H9 (cell line): ENCODE data around the gene MROH7. TPM values are rescaled to one million over a fixed set of nuclear protein-coding genes. Genes with fewer than 3 reads are reported as not detected.

ENCODE experiments used
- DNase-seq: peaks from one replicate; pipeline ENCODE4 v3.0.0-alpha.2; 2017
- H2AFZ ChIP-seq: one replicate; pipeline ENCODE4 v1.6.1; 2013; ENCODE audit warnings: mild to moderate bottlenecking, low read length, control low read depth, moderate library complexity
- H2AK5ac ChIP-seq: 2 replicates; pipeline ENCODE4 v1.6.1; 2013; ENCODE audit warnings: low read length, control low read depth, mixed read lengths; ENCODE audit not compliant: insufficient read length
- H2BK120ac ChIP-seq: one replicate; pipeline ENCODE4 v1.6.1; 2013; ENCODE audit warnings: low read depth, mild to moderate bottlenecking, low read length, control low read depth, inconsistent platforms; ENCODE audit not compliant: poor library complexity, severe bottlenecking
- H2BK12ac ChIP-seq: 2 replicates; pipeline ENCODE4 v1.6.1; 2013; ENCODE audit warnings: low read length, control low read depth, mixed read lengths, low read depth; ENCODE audit not compliant: insufficient read length
- H2BK15ac ChIP-seq: 2 replicates; pipeline ENCODE4 v1.6.1; 2013; ENCODE audit warnings: low read depth, low read length, control low read depth
- H2BK20ac ChIP-seq: one replicate; pipeline ENCODE4 v1.6.1; 2013; ENCODE audit warnings: low read depth, mild to moderate bottlenecking, low read length, control low read depth, inconsistent platforms; ENCODE audit not compliant: poor library complexity, severe bottlenecking
- H2BK5ac ChIP-seq: 2 replicates; pipeline ENCODE4 v1.6.1; 2013; ENCODE audit warnings: low read length, control low read depth, mixed read lengths; ENCODE audit not compliant: insufficient read length
- H3K14ac ChIP-seq: 2 replicates; pipeline ENCODE4 v1.6.1; 2013; ENCODE audit warnings: low read length, control low read depth; ENCODE audit not compliant: insufficient read depth
- H3K18ac ChIP-seq: 2 replicates; pipeline ENCODE4 v1.6.1; 2013; ENCODE audit warnings: low read depth, mild to moderate bottlenecking, mixed read lengths, low read length, control low read depth; ENCODE audit not compliant: insufficient read length
- H3K23ac ChIP-seq: 2 replicates; pipeline ENCODE4 v1.6.1; 2013; ENCODE audit warnings: low read length, control low read depth, mixed read lengths, low read depth; ENCODE audit not compliant: insufficient read length
- H3K23me2 ChIP-seq: 2 replicates; pipeline ENCODE4 v1.6.1; 2013; ENCODE audit warnings: low read depth, mild to moderate bottlenecking, mixed read lengths, low read length, control low read depth; ENCODE audit not compliant: insufficient read length, poor library complexity, severe bottlenecking
- H3K27ac ChIP-seq: 2 replicates; pipeline ENCODE4 v1.5.1; 2013; ENCODE audit warnings: low read length, control low read depth, mixed read lengths, low read depth; ENCODE audit not compliant: insufficient read length
- H3K27me3 ChIP-seq: 2 replicates; pipeline ENCODE4 v1.6.1; 2013; ENCODE audit warnings: low read length, control low read depth, inconsistent platforms; ENCODE audit not compliant: insufficient read depth
- H3K4ac ChIP-seq: 2 replicates; pipeline ENCODE4 v1.6.1; 2013; ENCODE audit warnings: low read depth, mild to moderate bottlenecking, control low read depth, inconsistent platforms, low read length, moderate library complexity
- H3K4me1 ChIP-seq: 2 replicates; pipeline ENCODE4 v1.6.1; 2013; ENCODE audit warnings: low read length, control low read depth, inconsistent platforms; ENCODE audit not compliant: insufficient read depth
- H3K4me2 ChIP-seq: 2 replicates; pipeline ENCODE4 v1.6.1; 2013; ENCODE audit warnings: low read length, control low read depth, mixed read lengths; ENCODE audit not compliant: insufficient read length, insufficient read depth
- H3K56ac ChIP-seq: 2 replicates; pipeline ENCODE4 v1.6.1; 2013; ENCODE audit warnings: low read depth, mild to moderate bottlenecking, mixed read lengths, low read length, control low read depth; ENCODE audit not compliant: insufficient read length
- H3K79me1 ChIP-seq: 2 replicates; pipeline ENCODE4 v1.6.1; 2013; ENCODE audit warnings: low read depth, mild to moderate bottlenecking, moderate library complexity, low read length, control low read depth, inconsistent platforms; ENCODE audit not compliant: insufficient read depth, poor library complexity, severe bottlenecking
- H3K79me2 ChIP-seq: 2 replicates; pipeline ENCODE4 v1.6.1; 2013; ENCODE audit warnings: low read length, control low read depth, inconsistent platforms; ENCODE audit not compliant: insufficient read depth
- H3K9ac ChIP-seq: 2 replicates; pipeline ENCODE4 v1.6.1; 2013; ENCODE audit warnings: low read length, control low read depth, mixed read lengths; ENCODE audit not compliant: insufficient read length; ENCODE audit errors: extremely low read depth
- H3K9me3 ChIP-seq: one replicate; pipeline ENCODE4 v1.6.1; 2013; ENCODE audit warnings: low read depth, low read length, inconsistent platforms; ENCODE audit not compliant: control insufficient read depth
- H3T11ph ChIP-seq: one replicate; pipeline ENCODE4 v1.6.1; 2013; ENCODE audit warnings: mild to moderate bottlenecking, low read length, control low read depth, inconsistent platforms
- H4K20me1 ChIP-seq: one replicate; pipeline ENCODE4 v1.6.1; 2013; ENCODE audit not compliant: control insufficient read depth, insufficient read length, insufficient read depth
- H4K5ac ChIP-seq: 2 replicates; pipeline ENCODE4 v1.6.1; 2013; ENCODE audit warnings: low read depth, mild to moderate bottlenecking, mixed read lengths, low read length, control low read depth; ENCODE audit not compliant: insufficient read length
- H4K8ac ChIP-seq: replicated peaks from 2 replicates; pipeline ENCODE4 v1.6.1; 2013; ENCODE audit warnings: low read length, control low read depth, mixed read lengths, low read depth; ENCODE audit not compliant: insufficient read length
- H4K91ac ChIP-seq: 2 replicates; pipeline ENCODE4 v1.6.1; 2013; ENCODE audit warnings: low read depth, mild to moderate bottlenecking, moderate library complexity, mixed read lengths, low read length, control low read depth; ENCODE audit not compliant: insufficient read length
- H3K27ac Mint-ChIP-seq, 3 experiments: 2 replicates in 2 of 3; 3 replicates in 1 of 3; pipeline ENCODE4 v1.8.0; 2020 to 2021; ENCODE audit warnings: mixed read lengths in 3 of 3, mild to moderate bottlenecking in 1 of 3, moderate library complexity in 1 of 3
- H3K27me3 Mint-ChIP-seq: 2 replicates; pipeline ENCODE4 v1.8.0; 2021; ENCODE audit warnings: low read depth, mild to moderate bottlenecking, moderate library complexity, mixed read lengths
- H3K36me3 Mint-ChIP-seq, 3 experiments: 2 replicates in 2 of 3; 3 replicates in 1 of 3; pipeline ENCODE4 v1.8.0; 2020 to 2021; ENCODE audit warnings: low read depth in 3 of 3, mixed read lengths in 3 of 3; ENCODE audit not compliant: insufficient read depth in 1 of 3
- H3K4me1 Mint-ChIP-seq, 2 experiments: 2 replicates each; pipeline ENCODE4 v1.8.0; 2020; ENCODE audit warnings: mixed read lengths in 2 of 2
- H3K4me3 Mint-ChIP-seq, 2 experiments: 2 replicates in 1 of 2; 3 replicates in 1 of 2; pipeline ENCODE4 v1.8.0; 2020 to 2021; ENCODE audit warnings: mild to moderate bottlenecking in 2 of 2, mixed read lengths in 2 of 2, moderate library complexity in 1 of 2
- H3K9me3 Mint-ChIP-seq, 2 experiments: 2 replicates in 1 of 2; 3 replicates in 1 of 2; pipeline ENCODE4 v1.8.0; 2020; ENCODE audit warnings: mild to moderate bottlenecking in 2 of 2, mixed read lengths in 2 of 2, moderate library complexity in 1 of 2
- CTCF ChIP-seq: fragments of 200-600 bp; sonication (generic); conservative IDR thresholded peaks from 3 replicates; pipeline ENCODE4 v1.8.0; 2021; ENCODE audit warnings: antibody characterized with exemption, mild to moderate bottlenecking
- WGBS: extraction: QIAGEN DNeasy Blood & Tissue Kit; methylation state at CpG from one replicate; pipeline ENCODE4 v1.1.7; 2013; ENCODE audit warnings: missing lambda C conversion rate, low lambda C conversion rate, mixed read lengths; ENCODE audit not compliant: insufficient read length; ENCODE audit errors: extremely low coverage; 5-methylcytosine and 5-hydroxymethylcytosine counted together
- total RNA-seq: library from RNA; stranded (reverse); gene quantifications from 2 replicates; pipeline ENCODE4 v1.2.1, GENCODE V29; 2021

The MROH7 gene
- total RNA-seq, 1 experiment from 2014 or later, result 0.09 TPM

GRCh38 chr1:54686155-54686554 is 44.6 kb downstream of the MROH7 start:
- no peaks in the 10 kb centered on the region for H3K9me3 ChIP-seq
- Mint-ChIP-seq H3K27me3 (peaks cover 4% of the 10 kb centered on the region), H3K9me3 (no peaks in the 10 kb centered on the region; a peak in 1 of 5 replicates), H3K36me3 (no peaks in the 10 kb centered on the region), H3K27ac (peak overlapping the region in 1 of 3 experiments; percentile 53; a peak in 1 of 7 replicates), H3K4me3 (no peak overlapping the region), H3K4me1 (0 out of 4 replicates have a peak, but pooled peaks cover 0 to 2% of the 10 kb centered on the region in 2 experiments)
- no peak overlapping the region; the same call in 1 of the 2 replicates for H3K14ac ChIP-seq
- H3K4ac ChIP-seq, result no peak overlapping the region
- no peaks in the 10 kb centered on the region for H3K27me3 ChIP-seq
- H3K4me1 ChIP-seq, result no peaks in the 10 kb centered on the region; the same call in 1 of the 2 replicates
- H2AK5ac ChIP-seq, result no peak overlapping the region
- H2BK15ac ChIP-seq, result no peak overlapping the region
- H4K5ac ChIP-seq, result no peak overlapping the region
- H3K79me2 ChIP-seq, result no peaks in the 10 kb centered on the region
- H4K8ac ChIP-seq, result no peak overlapping the region
- WGBS, result no CpG with 5 or more reads among the region's 11 CpGs
- H3K23ac ChIP-seq, result no peak overlapping the region
- no peak overlapping the region for H3K18ac ChIP-seq
- H3K9ac ChIP-seq, result no peak overlapping the region
- H2AFZ ChIP-seq, result no peak overlapping the region
- no peaks in the 10 kb centered on the region for H3K79me1 ChIP-seq
- no peak overlapping the region for H2BK5ac ChIP-seq
- no peaks in the 10 kb centered on the region for H4K20me1 ChIP-seq
- no peak for TF ChIP-seq CTCF
- H3K56ac ChIP-seq, result no peak overlapping the region
- H3T11ph ChIP-seq, result no peak overlapping the region
- no peak overlapping the region for H4K91ac ChIP-seq
- H3K23me2 ChIP-seq, result no peaks in the 10 kb centered on the region
- DNase-seq, result no peak
- no peak overlapping the region for H2BK120ac ChIP-seq
- no peak overlapping the region for H3K4me2 ChIP-seq
- no peak overlapping the region for H2BK20ac ChIP-seq
- H2BK12ac ChIP-seq, result no peak overlapping the region
- no peak overlapping the region for H3K27ac ChIP-seq
